HEK293 (cell line): ENCODE results near the gene FGF12.

Experiments
- CTCF ChIA-PET: fragments of 350-600 bp; formaldehyde crosslinking; extraction: SDS; loops from one replicate; lab custom pipeline; 2021; ENCODE audit warnings: antibody characterized with exemption; lab: Yijun Ruan, JAX
- POLR2A ChIA-PET: fragments of 300-600 bp; formaldehyde crosslinking; extraction: SDS; loops from one replicate; lab custom pipeline; 2020; ENCODE audit warnings: antibody characterized with exemption, inconsistent platforms; lab: Yijun Ruan, JAX
- H3K27ac ChIP-seq: fragments of 200-500 bp; sonication (Bioruptor generic); 2 replicates; pipeline ENCODE4 v1.5.1; 2014; ENCODE audit warnings: low read depth, low read length, control low read depth, inconsistent platforms; ENCODE audit errors: extremely low read depth
- H3K36me3 ChIP-seq, 2 experiments: fragments of 200-500 bp in 1 of 2; sonication (Bioruptor generic) in 1 of 2; 1 replicate in 1 of 2; 2 replicates in 1 of 2; pipeline ENCODE4 v1.5.1; 2014 to 2017; ENCODE audit warnings: inconsistent platforms in 2 of 2, low read length in 2 of 2; ENCODE audit not compliant: control insufficient read depth in 2 of 2, insufficient read depth in 1 of 2
- H3K4me1 ChIP-seq: fragments of 200-500 bp; sonication (Bioruptor generic); 2 replicates; pipeline ENCODE4 v1.5.1; 2014; ENCODE audit warnings: mild to moderate bottlenecking, low read length, inconsistent platforms; ENCODE audit not compliant: control insufficient read depth, insufficient read depth
- H3K4me3 ChIP-seq: 2 replicates; pipeline ENCODE4 v1.5.1; 2011; ENCODE audit warnings: low read depth, mild to moderate bottlenecking, control low read depth, low read length, moderate library complexity
- H3K9me3 ChIP-seq: fragments of 200-500 bp; sonication (Bioruptor generic); 2 replicates; pipeline ENCODE4 v1.5.1; 2014; ENCODE audit warnings: low read depth, low read length, inconsistent platforms; ENCODE audit not compliant: control insufficient read depth, insufficient read depth
- KLF16 ChIP-seq: fragments of 450-650 bp; formaldehyde crosslinking; IDR thresholded peaks from 2 replicates; pipeline ENCODE4 v1.5.1; 2017; ENCODE audit warnings: missing biosample characterization, missing genetic modification characterization
- KLF9 ChIP-seq: fragments of 450-650 bp; formaldehyde crosslinking; IDR thresholded peaks from 2 replicates; pipeline ENCODE4 v1.5.1; 2016; ENCODE audit warnings: missing biosample characterization, missing genetic modification characterization, low read depth
- MEIS1 ChIP-seq: sonication (generic); formaldehyde crosslinking; IDR thresholded peaks from 2 replicates; pipeline ENCODE4 v1.8.1; 2022; ENCODE audit warnings: missing genetic modification reagents, mild to moderate bottlenecking, borderline replicate concordance
- PATZ1 ChIP-seq: fragments of 450-650 bp; formaldehyde crosslinking; IDR thresholded peaks from 2 replicates; pipeline ENCODE4 v1.5.1; 2016; ENCODE audit warnings: missing biosample characterization, missing genetic modification characterization
- SP2 ChIP-seq: fragments of 450-650 bp; formaldehyde crosslinking; IDR thresholded peaks from 2 replicates; pipeline ENCODE4 v1.5.1; 2016; ENCODE audit warnings: missing biosample characterization, missing genetic modification characterization
- WT1 ChIP-seq: fragments of 450-650 bp; formaldehyde crosslinking; IDR thresholded peaks from 2 replicates; pipeline ENCODE4 v1.5.1; 2016; ENCODE audit warnings: missing biosample characterization, missing genetic modification characterization
- ZBTB48 ChIP-seq: fragments of 450-650 bp; formaldehyde crosslinking; IDR thresholded peaks from 2 replicates; pipeline ENCODE4 v1.5.1; 2016; ENCODE audit warnings: missing biosample characterization, missing genetic modification characterization
- ZBTB49 ChIP-seq: fragments of 450-650 bp; formaldehyde crosslinking; IDR thresholded peaks from 2 replicates; pipeline ENCODE4 v1.5.1; 2016; ENCODE audit warnings: missing biosample characterization, missing genetic modification characterization, low read depth
- ZBTB7A ChIP-seq: fragments of 450-650 bp; formaldehyde crosslinking; IDR thresholded peaks from 2 replicates; pipeline ENCODE4 v1.5.1; 2016; ENCODE audit warnings: low read depth, missing biosample characterization, missing genetic modification characterization
- ZFP41 ChIP-seq: fragments of 450-650 bp; formaldehyde crosslinking; IDR thresholded peaks from 2 replicates; pipeline ENCODE4 v1.5.1; 2016; ENCODE audit warnings: missing biosample characterization, missing genetic modification characterization, borderline replicate concordance
- ZNF148 ChIP-seq: fragments of 450-650 bp; formaldehyde crosslinking; IDR thresholded peaks from 2 replicates; pipeline ENCODE4 v1.5.0; 2017; ENCODE audit warnings: missing biosample characterization, missing genetic modification characterization, borderline replicate concordance
- ZNF26 ChIP-seq: fragments of 450-650 bp; formaldehyde crosslinking; IDR thresholded peaks from 2 replicates; pipeline ENCODE4 v1.5.1; 2016; ENCODE audit warnings: missing biosample characterization, missing genetic modification characterization
- ZNF335 ChIP-seq: fragments of 450-650 bp; formaldehyde crosslinking; conservative IDR thresholded peaks from 2 replicates; pipeline ENCODE4 v1.5.1; 2016; ENCODE audit warnings: missing biosample characterization, missing genetic modification characterization
- ZNF350 ChIP-seq: fragments of 450-650 bp; formaldehyde crosslinking; IDR thresholded peaks from 2 replicates; pipeline ENCODE4 v1.5.0; 2017; ENCODE audit warnings: missing biosample characterization, mild to moderate bottlenecking, missing genetic modification characterization
- ZNF398 ChIP-seq: fragments of 450-650 bp; formaldehyde crosslinking; IDR thresholded peaks from 2 replicates; pipeline ENCODE4 v1.5.1; 2017; ENCODE audit warnings: missing biosample characterization, missing genetic modification characterization
- ZNF501 ChIP-seq: fragments of 450-650 bp; formaldehyde crosslinking; IDR thresholded peaks from 2 replicates; pipeline ENCODE4 v1.5.1; 2016; ENCODE audit warnings: missing biosample characterization, missing genetic modification characterization
- ZNF510 ChIP-seq: fragments of 450-650 bp; formaldehyde crosslinking; IDR thresholded peaks from 2 replicates; pipeline ENCODE4 v1.5.1; 2018; ENCODE audit warnings: mild to moderate bottlenecking, missing genetic modification characterization, missing biosample characterization; ENCODE audit not compliant: insufficient replicate concordance
- ZNF560 ChIP-seq: fragments of 450-650 bp; formaldehyde crosslinking; IDR thresholded peaks from 2 replicates; pipeline ENCODE4 v1.5.1; 2017; ENCODE audit warnings: missing biosample characterization, missing genetic modification characterization, borderline replicate concordance
- ZNF580 ChIP-seq: fragments of 450-650 bp; formaldehyde crosslinking; IDR thresholded peaks from 2 replicates; pipeline ENCODE4 v1.5.1; 2016; ENCODE audit warnings: missing biosample characterization, missing genetic modification characterization
- ZNF830 ChIP-seq: fragments of 450-650 bp; IDR thresholded peaks from 2 replicates; pipeline ENCODE4 v1.5.0; 2018; ENCODE audit warnings: missing biosample characterization, missing genetic modification characterization, low read depth, mild to moderate bottlenecking, moderate library complexity
- ZSCAN18 ChIP-seq: fragments of 450-650 bp; formaldehyde crosslinking; IDR thresholded peaks from 2 replicates; pipeline ENCODE4 v1.5.1; 2016; ENCODE audit warnings: missing biosample characterization, missing genetic modification characterization

FGF12 gene

GRCh38 chr3:192108820-192109219 is 618.5 kb downstream of the FGF12 start (continued):
- TF ChIP-seq ZNF148 (no peak), ZNF580 (tag by site-specific recombination) (no peak), WT1 (tag by site-specific recombination) (no peak), PATZ1 (no peak), ZNF350 (tag by site-specific recombination) (no peak), ZNF398 (tag by site-specific recombination) (no peak)

- no peak for TF ChIP-seq ZNF510 (tag by site-specific recombination)
- TF ChIP-seq ZNF501 (tag by site-specific recombination): no peak
- TF ChIP-seq ZBTB7A: no peak
- TF ChIP-seq ZBTB48 (tag by site-specific recombination): no peak
- TF ChIP-seq ZNF335 (tag by site-specific recombination): no peak
- TF ChIP-seq ZFP41 (tag by site-specific recombination): no peak
- TF ChIP-seq SP2 (tag by site-specific recombination): no peak
- TF ChIP-seq ZNF560 (tag by site-specific recombination): no peak
- no peak for TF ChIP-seq KLF16
- no peak for TF ChIP-seq ZBTB49 (tag by site-specific recombination)
- TF ChIP-seq MEIS1 (CRISPR knock-in tag): no peak
- no peak for TF ChIP-seq ZNF26 (tag by site-specific recombination)
- no peak for TF ChIP-seq ZNF830 (tag by site-specific recombination)
- TF ChIP-seq ZSCAN18 (tag by site-specific recombination): no peak
- TF ChIP-seq KLF9: no peak
- POLR2A ChIA-PET: no interaction called here
- no peak overlapping the region for H3K27ac ChIP-seq
- CTCF ChIA-PET: no interaction called here
- H3K4me3 ChIP-seq: no peak overlapping the region
- H3K36me3 ChIP-seq: no peaks in the 10 kb centered on the region
- no peaks in the 10 kb centered on the region for H3K4me1 ChIP-seq
- H3K9me3 ChIP-seq: no peaks in the 10 kb centered on the region
Measured at GRCh38 chr3:192106543-192106942, 620.8 kb downstream of the FGF12 start.
